IPS-18a (cell line): ENCODE measurements around the gene CYLD.

Source experiments
- H3K27ac ChIP-seq: one replicate; pipeline ENCODE4 v1.5.1; 2013; ENCODE audit warnings: low read length
- H3K27me3 ChIP-seq: one replicate; pipeline ENCODE4 v1.6.1; 2013; ENCODE audit warnings: mild to moderate bottlenecking, low read length; ENCODE audit not compliant: control insufficient read depth, insufficient read depth
- H3K36me3 ChIP-seq: one replicate; pipeline ENCODE4 v1.6.1; 2013; ENCODE audit warnings: low read depth, low read length; ENCODE audit not compliant: control insufficient read depth
- H3K4me1 ChIP-seq: one replicate; pipeline ENCODE4 v1.6.1; 2013; ENCODE audit warnings: low read depth, low read length; ENCODE audit not compliant: control insufficient read depth
- H3K4me3 ChIP-seq: one replicate; pipeline ENCODE4 v1.5.1; 2013; ENCODE audit warnings: low read length
- H3K9ac ChIP-seq: one replicate; pipeline ENCODE4 v1.6.1; 2013; ENCODE audit warnings: mild to moderate bottlenecking, low read length, moderate library complexity
- H3K9me3 ChIP-seq: one replicate; pipeline ENCODE4 v1.6.1; 2013; ENCODE audit warnings: low read depth, low read length; ENCODE audit not compliant: control insufficient read depth

Gene CYLD

GRCh38 chr16:50812876-50813466, 71.1 kb downstream of the CYLD start:
- no peak overlapping the region for H3K9ac ChIP-seq
- H3K4me1 ChIP-seq = peaks cover 10% of the 10 kb centered on the region
- H3K9me3 ChIP-seq = no peaks in the 10 kb centered on the region
- H3K36me3 ChIP-seq = no peaks in the 10 kb centered on the region
- H3K4me3 ChIP-seq = no peak overlapping the region
- no peaks in the 10 kb centered on the region for H3K27me3 ChIP-seq
- no peak overlapping the region for H3K27ac ChIP-seq

DNA sequence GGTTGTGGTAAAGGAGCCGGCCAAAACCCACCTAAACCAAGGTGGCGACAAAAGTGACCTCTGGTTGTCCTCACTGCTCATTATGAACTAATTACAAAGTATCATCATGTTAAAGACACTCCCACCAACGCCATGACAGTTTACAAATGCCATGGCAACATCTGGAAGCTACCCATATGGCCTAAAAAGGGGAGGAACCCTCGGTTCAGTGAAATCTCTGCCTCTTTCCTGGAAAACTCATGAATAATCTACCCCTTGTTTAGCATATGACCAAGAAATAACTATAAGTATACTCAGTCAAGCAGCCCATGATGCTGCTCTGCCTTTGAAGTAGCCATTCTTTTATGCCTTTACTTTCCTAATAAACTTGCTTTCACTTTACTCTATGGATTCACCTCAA, 72.2 kb downstream of the CYLD start:
- no peak overlapping the region for H3K27ac ChIP-seq
- no peaks in the 10 kb centered on the region for H3K27me3 ChIP-seq
- H3K36me3 ChIP-seq = no peaks in the 10 kb centered on the region
- peaks cover 7% of the 10 kb centered on the region for H3K4me1 ChIP-seq
- H3K9me3 ChIP-seq = no peaks in the 10 kb centered on the region
- H3K4me3 ChIP-seq = no peak overlapping the region
- no peak overlapping the region for H3K9ac ChIP-seq

DNA sequence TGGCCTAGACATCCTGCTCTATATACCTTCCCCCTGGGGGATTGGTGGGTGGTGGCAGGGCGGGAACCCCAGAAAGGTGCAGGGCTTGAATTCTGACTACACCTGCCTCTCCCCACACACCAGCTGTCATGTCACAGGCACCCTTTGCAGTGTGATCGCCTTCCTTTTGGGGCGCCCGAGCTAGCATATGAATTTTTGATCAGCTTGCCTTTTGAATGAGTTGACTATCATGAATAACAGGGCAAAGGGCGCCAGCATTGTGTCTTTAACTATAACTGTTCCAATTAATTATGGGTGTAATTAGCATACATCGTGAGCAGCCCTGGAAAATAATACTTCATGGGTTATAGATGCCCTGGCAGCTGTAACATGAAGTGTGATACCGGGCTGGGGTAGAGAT, 72.7 kb downstream of the CYLD start:
- no peak overlapping the region for H3K27ac ChIP-seq
- no peak overlapping the region for H3K4me3 ChIP-seq
- H3K4me1 ChIP-seq = peaks cover 2% of the 10 kb centered on the region
- H3K9me3 ChIP-seq = no peaks in the 10 kb centered on the region
- H3K27me3 ChIP-seq = no peaks in the 10 kb centered on the region
- H3K36me3 ChIP-seq = no peaks in the 10 kb centered on the region
- H3K9ac ChIP-seq = no peak overlapping the region

DNA sequence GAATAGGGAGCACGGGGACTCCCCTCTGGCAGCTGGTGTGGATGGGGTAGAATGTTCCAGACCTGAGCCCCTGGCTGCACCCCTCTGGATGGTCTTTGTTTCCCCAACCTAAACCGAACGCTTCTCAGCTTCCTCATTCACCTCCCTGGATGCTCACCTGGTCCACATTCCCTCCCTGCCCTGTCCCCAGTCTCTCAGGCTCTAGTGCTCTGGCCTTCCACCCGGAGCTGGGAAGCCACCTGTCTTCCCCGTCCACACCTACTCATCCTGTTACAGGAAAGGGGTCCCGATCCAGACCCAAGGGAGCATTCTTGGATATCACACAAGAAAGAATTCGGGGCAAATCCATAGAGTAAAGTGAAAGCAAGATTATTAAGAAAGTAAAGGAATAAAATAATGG, 73.5 kb downstream of the CYLD start:
- no peak overlapping the region for H3K9ac ChIP-seq
- H3K27ac ChIP-seq = no peak overlapping the region
- no peaks in the 10 kb centered on the region for H3K36me3 ChIP-seq
- no peaks in the 10 kb centered on the region for H3K27me3 ChIP-seq
- H3K4me3 ChIP-seq = no peak overlapping the region
- H3K9me3 ChIP-seq = no peaks in the 10 kb centered on the region
- H3K4me1 ChIP-seq = no peaks in the 10 kb centered on the region

GRCh38 chr16:50816901-50817555, 75.1 kb downstream of the CYLD start:
- no peaks in the 10 kb centered on the region for H3K4me1 ChIP-seq
- no peak overlapping the region for H3K4me3 ChIP-seq
- H3K9ac ChIP-seq = no peak overlapping the region
- H3K36me3 ChIP-seq = no peaks in the 10 kb centered on the region
- no peak overlapping the region for H3K27ac ChIP-seq
- H3K27me3 ChIP-seq = no peaks in the 10 kb centered on the region
- H3K9me3 ChIP-seq = no peaks in the 10 kb centered on the region

DNA sequence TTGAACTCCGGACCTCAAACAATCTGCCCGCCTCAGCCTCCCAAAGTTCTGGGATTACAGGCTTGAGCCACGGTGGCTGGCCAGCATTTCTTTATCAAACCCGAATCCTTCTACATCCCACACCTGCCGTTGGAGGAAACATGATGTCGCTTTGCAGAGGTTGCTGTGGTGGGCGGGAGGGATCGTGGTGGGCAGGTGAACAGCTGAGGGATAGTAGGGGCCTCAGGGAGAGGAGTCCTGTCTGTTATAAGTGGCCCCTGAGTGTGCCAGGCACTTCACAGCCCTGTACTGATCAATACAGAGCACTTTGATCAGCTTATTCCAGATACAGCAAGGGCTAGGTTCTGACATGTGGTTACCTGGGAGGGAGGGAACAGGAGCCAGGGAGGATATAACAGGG, 76.5 kb downstream of the CYLD start:
- Histone ChIP-seq H3K4me3 (no peak overlapping the region), H3K27ac (no peak overlapping the region), H3K4me1 (no peaks in the 10 kb centered on the region), H3K9me3 (no peaks in the 10 kb centered on the region), H3K9ac (no peak overlapping the region), H3K36me3 (no peaks in the 10 kb centered on the region), H3K27me3 (no peaks in the 10 kb centered on the region)

DNA sequence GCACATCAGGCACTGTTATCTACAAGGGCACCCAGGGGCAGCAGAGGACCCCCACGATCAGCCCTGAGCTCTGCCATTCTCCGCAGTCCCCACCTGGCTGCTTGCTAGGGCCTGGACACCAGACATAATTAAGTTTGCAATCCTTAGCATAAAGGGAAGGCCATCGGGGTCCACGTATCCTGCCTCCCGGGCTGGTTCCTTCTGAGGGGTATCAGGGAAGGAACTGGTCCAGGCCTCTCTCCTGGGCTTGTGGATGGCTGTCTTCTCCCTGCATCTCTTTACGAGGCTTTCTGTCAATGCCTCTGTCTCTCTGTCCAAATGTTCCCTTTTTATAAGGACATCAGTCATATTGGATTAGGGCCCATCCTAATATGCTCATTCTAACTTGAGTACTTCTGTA, 77.8 kb downstream of the CYLD start:
- H3K27me3 ChIP-seq = no peaks in the 10 kb centered on the region
- no peaks in the 10 kb centered on the region for H3K9me3 ChIP-seq
- no peak overlapping the region for H3K27ac ChIP-seq
- H3K9ac ChIP-seq = no peak overlapping the region
- H3K36me3 ChIP-seq = no peaks in the 10 kb centered on the region
- H3K4me3 ChIP-seq = no peak overlapping the region
- no peaks in the 10 kb centered on the region for H3K4me1 ChIP-seq

DNA sequence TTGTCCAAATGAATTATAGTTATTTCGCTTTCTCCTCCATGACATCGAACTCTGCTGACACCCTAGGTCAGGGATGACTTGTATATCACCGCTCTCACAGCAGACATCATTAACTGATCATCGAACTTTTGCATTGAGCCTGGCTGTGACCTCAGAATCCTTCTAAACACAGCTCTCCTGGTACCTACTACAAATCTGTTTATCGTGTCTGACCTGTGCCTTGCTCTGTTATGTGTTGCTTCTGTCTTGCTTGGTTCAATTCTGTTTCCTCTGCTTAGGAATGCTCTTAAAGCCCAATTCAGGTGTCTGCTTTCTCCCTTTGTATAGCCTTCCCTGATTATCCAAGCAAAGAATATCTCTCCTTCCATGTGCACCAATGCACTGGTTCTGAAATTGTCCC, 78.3 kb downstream of the CYLD start:
- Histone ChIP-seq H3K27me3 (no peaks in the 10 kb centered on the region), H3K9me3 (no peaks in the 10 kb centered on the region), H3K9ac (no peak overlapping the region), H3K36me3 (no peaks in the 10 kb centered on the region), H3K4me3 (no peak overlapping the region), H3K4me1 (no peaks in the 10 kb centered on the region), H3K27ac (no peak overlapping the region)

GRCh38 chr16:50821586-50821985, 79.7 kb downstream of the CYLD start:
- H3K4me3 ChIP-seq = no peak overlapping the region
- no peak overlapping the region for H3K27ac ChIP-seq
- H3K27me3 ChIP-seq = no peaks in the 10 kb centered on the region
- H3K36me3 ChIP-seq = no peaks in the 10 kb centered on the region
- H3K9ac ChIP-seq = no peak overlapping the region
- no peaks in the 10 kb centered on the region for H3K9me3 ChIP-seq
- no peaks in the 10 kb centered on the region for H3K4me1 ChIP-seq

DNA sequence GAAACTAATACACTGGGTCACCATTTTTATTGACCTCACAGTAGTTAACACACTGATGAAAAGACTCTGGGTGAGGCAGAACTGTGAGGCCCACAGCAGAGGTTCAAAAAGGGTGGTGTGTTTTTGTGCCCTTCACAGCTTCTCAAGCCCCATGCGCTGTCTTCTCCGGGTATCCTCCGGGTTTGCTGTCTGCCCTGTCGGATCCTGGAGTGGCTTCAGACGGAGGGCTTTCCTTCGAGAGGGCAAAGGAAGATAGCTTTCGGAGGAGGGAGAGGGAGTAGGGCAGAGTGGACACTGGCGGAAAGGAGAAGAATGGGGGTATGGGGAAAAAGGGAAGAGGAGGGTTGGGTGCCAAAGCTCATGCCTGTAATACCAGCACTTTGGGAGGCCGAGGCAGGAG, 80.8 kb downstream of the CYLD start:
- Histone ChIP-seq H3K27me3 (no peaks in the 10 kb centered on the region), H3K9me3 (no peaks in the 10 kb centered on the region), H3K36me3 (no peaks in the 10 kb centered on the region), H3K9ac (no peak overlapping the region), H3K27ac (no peak overlapping the region), H3K4me1 (no peaks in the 10 kb centered on the region), H3K4me3 (no peak overlapping the region)

DNA sequence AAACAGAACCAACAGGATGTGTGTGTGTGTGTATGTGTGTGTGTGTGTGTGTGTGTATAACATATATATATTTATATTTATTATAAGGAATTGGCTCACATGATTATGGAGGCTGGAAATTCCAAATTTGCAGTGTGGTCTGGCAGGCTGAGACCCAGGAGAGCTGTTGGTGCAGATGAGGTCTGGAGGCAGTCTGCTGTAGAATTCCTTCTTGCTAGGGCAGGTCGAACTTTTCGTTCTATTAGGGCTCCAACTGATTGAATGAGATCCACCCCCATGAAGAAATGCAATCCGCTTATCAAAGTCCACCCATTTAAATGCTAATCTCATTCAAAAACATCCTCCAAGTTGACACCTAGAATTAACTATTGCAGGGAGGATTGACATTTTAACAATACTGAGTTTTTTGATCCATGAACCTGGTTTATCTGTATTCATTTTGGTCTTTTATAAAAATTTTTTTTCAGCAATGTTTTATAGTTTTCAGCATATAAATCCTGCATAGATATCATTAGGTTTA, 85.0 kb downstream of the CYLD start:
- Histone ChIP-seq H3K36me3 (no peaks in the 10 kb centered on the region), H3K27me3 (no peaks in the 10 kb centered on the region), H3K9ac (no peak overlapping the region), H3K9me3 (no peaks in the 10 kb centered on the region), H3K27ac (no peak overlapping the region), H3K4me3 (no peak overlapping the region), H3K4me1 (no peaks in the 10 kb centered on the region)

DNA sequence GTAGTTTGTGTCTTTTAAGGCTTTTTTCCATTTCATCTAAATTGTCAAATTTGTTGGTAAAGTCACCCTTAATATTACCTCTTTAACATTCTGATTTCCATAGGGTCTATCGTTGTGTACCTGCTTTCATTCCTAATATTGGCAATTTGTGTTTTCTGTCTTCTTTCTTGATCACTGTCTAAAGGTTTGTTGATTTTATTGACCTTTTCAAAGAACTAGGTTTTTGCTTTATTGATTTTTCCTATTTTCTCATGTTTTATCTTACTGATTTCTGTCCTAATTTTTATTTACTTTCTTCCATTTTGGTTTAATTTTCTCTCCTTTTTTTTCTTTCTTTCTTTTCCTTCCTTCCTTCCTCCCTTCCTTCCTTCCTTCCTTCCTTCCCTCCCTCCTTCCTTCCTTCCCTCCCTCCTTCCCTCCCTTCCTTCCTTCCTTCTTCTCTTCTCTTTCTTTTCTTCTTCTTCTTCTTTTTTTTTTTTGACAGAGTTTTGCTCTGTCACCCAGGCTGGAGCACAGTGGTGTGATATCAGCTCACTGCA, 86.3 kb downstream of the CYLD start:
- Histone ChIP-seq H3K27ac (no peak overlapping the region), H3K9me3 (peaks cover 5% of the 10 kb centered on the region), H3K36me3 (no peaks in the 10 kb centered on the region), H3K4me3 (no peak overlapping the region), H3K27me3 (no peaks in the 10 kb centered on the region), H3K9ac (no peak overlapping the region), H3K4me1 (no peaks in the 10 kb centered on the region)
